Measurements from ENCODE around the gene LRMDA. TPM values are rescaled to one million over a fixed set of nuclear protein-coding genes. Genes with fewer than 3 reads are reported as not detected.

The LRMDA gene
- total RNA-seq, 2 experiments from 2014 or later = not detected

DNA sequence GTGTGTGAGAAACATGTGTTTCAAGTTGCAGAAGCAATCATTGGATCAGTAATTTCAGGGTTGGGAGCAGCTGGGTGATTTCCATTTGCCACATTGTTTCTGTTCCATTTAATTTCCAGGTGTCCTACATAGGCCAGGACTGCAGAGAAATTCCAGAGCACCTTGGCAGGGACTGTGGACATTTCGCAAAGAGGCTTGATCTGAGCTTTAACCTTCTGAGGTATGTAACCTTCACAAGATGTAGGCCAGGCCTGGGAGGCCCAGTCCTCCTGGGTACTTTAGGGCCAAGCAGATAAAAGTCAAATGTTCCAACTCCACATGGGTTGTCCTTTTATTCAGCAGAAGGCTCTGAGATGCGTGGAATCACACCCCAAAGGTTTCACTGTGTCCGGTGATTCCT, 6.9 kb downstream of the LRMDA start:
- no peak overlapping the region for H3K4me3 ChIP-seq (ENCODE audit: low read depth, low read length, poor library complexity, severe bottlenecking)
- ChIA-PET POLR2A (interaction anchor here (0.6 kb wide), 1 partner anchor 11 kb away, joined by 3 read pairs; no protein-coding TSS in a partner anchor), CTCF (ENCODE audit: unreplicated experiment) (no interaction called here)
- no peak overlapping the region for H3K4me2 ChIP-seq (ENCODE audit: low read length)
- DNase-seq (ENCODE audit: low spot score) = no peak
- H3K9me2 ChIP-seq (ENCODE audit: insufficient read depth, low read length) = no peaks in the 10 kb centered on the region
- no peaks in the 10 kb centered on the region for H4K20me1 ChIP-seq (ENCODE audit: insufficient read depth, low read length)
- no peaks in the 10 kb centered on the region for H3K4me1 ChIP-seq (ENCODE audit: insufficient read depth, low read length, poor library complexity, severe bottlenecking)
- TF ChIP-seq, protein P1, sequence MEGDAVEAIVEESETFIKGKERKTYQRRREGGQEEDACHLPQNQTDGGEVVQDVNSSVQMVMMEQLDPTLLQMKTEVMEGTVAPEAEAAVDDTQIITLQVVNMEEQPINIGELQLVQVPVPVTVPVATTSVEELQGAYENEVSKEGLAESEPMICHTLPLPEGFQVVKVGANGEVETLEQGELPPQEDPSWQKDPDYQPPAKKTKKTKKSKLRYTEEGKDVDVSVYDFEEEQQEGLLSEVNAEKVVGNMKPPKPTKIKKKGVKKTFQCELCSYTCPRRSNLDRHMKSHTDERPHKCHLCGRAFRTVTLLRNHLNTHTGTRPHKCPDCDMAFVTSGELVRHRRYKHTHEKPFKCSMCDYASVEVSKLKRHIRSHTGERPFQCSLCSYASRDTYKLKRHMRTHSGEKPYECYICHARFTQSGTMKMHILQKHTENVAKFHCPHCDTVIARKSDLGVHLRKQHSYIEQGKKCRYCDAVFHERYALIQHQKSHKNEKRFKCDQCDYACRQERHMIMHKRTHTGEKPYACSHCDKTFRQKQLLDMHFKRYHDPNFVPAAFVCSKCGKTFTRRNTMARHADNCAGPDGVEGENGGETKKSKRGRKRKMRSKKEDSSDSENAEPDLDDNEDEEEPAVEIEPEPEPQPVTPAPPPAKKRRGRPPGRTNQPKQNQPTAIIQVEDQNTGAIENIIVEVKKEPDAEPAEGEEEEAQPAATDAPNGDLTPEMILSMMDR (conservative IDR thresholded peaks at IDR 0.05; ENCODE audit: low read length) = no peak
- no peak for TF ChIP-seq EZH2phosphoT487 (IDR thresholded peaks at IDR 0.05; ENCODE audit: borderline replicate concordance, low read depth, low read length)
- H3K79me2 ChIP-seq (ENCODE audit: insufficient read depth, low read depth, low read length) = no peaks in the 10 kb centered on the region
- H3K36me3 ChIP-seq (ENCODE audit: insufficient read depth, low read length) = no peaks in the 10 kb centered on the region
- intact Hi-C loops (cut with micrococcal nuclease; ENCODE audit: unreplicated experiment) = no loop called here
- BruUV-seq (replicated peaks) = no TSS peak
- no peak overlapping the region for H2AFZ ChIP-seq (ENCODE audit: low read length)
- H3K27ac ChIP-seq (ENCODE audit: low read depth, low read length, poor library complexity, severe bottlenecking) = no peak overlapping the region
- H3K9me3 ChIP-seq (ENCODE audit: low read length) = 0 out of 2 replicates have a peak, but pooled peaks cover 6% of the 10 kb centered on the region

DNA sequence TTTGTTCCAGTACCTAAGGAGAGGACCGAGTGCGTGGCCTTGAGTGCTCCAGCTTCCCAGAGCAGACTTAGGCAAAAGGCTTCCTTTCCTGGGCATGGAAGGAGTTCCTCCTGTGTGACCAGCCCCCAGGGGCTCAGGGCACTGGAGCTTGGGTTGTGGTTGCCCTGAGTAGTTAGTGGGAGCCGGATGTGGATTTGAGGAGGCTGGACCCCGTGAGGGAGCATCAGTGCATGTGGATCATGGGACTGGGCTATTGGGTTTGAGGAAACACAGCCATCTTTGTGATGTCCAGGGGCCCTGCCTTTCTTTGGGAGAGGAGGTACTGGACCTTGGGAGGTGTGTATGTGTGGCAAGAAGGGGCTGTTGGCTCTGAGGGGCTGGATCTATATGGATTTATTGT, 8.4 kb downstream of the LRMDA start:
- TF ChIP-seq, protein P1 (conservative IDR thresholded peaks at IDR 0.05; ENCODE audit: low read length) = no peak
- no peak overlapping the region for H2AFZ ChIP-seq (ENCODE audit: low read length)

DNA sequence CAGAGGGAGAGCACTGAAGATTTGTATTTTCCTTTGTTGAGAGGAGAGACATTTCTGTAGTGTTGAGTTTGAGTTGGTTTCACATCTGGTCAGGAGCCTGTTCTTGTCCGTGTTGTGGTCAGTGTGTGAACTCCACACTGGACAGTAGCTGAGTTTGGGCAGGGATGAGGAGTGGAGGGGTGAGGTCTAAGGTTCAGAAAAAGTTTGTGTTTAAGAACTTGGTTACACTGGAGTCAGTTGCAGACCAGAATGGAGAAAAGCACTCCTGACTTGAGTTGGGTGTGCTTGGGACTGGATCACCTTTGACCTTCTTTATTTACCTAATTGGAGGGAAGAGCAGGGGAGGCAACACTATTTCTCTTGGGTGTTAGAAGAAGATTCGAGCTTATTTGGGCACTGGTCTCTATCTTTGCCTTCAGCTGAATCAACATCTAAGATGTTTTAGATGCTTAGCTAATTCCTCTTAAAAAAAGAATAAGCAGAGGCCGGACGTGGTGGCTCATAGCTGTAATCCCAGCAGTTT, 8.9 kb downstream of the LRMDA start:
- Histone ChIP-seq H3K4me2 (ENCODE audit: low read length) (no peak overlapping the region), H3K4me3 (ENCODE audit: low read depth, low read length, poor library complexity, severe bottlenecking) (no peak overlapping the region), H2AFZ (ENCODE audit: low read length) (no peak overlapping the region), H3K9me3 (ENCODE audit: low read length) (peaks cover 6% of the 10 kb centered on the region; the same call in 1 of the 2 replicates), H3K27ac (ENCODE audit: low read depth, low read length, poor library complexity, severe bottlenecking) (no peak overlapping the region), H4K20me1 (ENCODE audit: insufficient read depth, low read length) (no peaks in the 10 kb centered on the region), H3K4me1 (ENCODE audit: insufficient read depth, low read length, poor library complexity, severe bottlenecking) (no peaks in the 10 kb centered on the region), H3K79me2 (ENCODE audit: insufficient read depth, low read depth, low read length) (no peaks in the 10 kb centered on the region), H3K9me2 (ENCODE audit: insufficient read depth, low read length) (no peaks in the 10 kb centered on the region), H3K36me3 (ENCODE audit: insufficient read depth, low read length) (no peaks in the 10 kb centered on the region)
- no peak for DNase-seq (ENCODE audit: low spot score)
- ChIA-PET POLR2A (no interaction called here), CTCF (ENCODE audit: unreplicated experiment) (no interaction called here)
- BruUV-seq (replicated peaks) = no TSS peak
- no peak for TF ChIP-seq EZH2phosphoT487 (IDR thresholded peaks at IDR 0.05; ENCODE audit: borderline replicate concordance, low read depth, low read length)
- TF ChIP-seq, protein P1 (conservative IDR thresholded peaks at IDR 0.05; ENCODE audit: low read length) = no peak
- intact Hi-C loops (cut with micrococcal nuclease; ENCODE audit: unreplicated experiment) = no loop called here

More for the DNA sequence above, 8.4 kb downstream of the LRMDA start:
- Histone ChIP-seq H3K27ac (ENCODE audit: low read depth, low read length, poor library complexity, severe bottlenecking) (no peak overlapping the region), H3K36me3 (ENCODE audit: insufficient read depth, low read length) (no peaks in the 10 kb centered on the region), H3K9me2 (ENCODE audit: insufficient read depth, low read length) (no peaks in the 10 kb centered on the region), H3K9me3 (ENCODE audit: low read length) (peaks cover 6% of the 10 kb centered on the region; the same call in 1 of the 2 replicates), H4K20me1 (ENCODE audit: insufficient read depth, low read length) (no peaks in the 10 kb centered on the region), H3K4me3 (ENCODE audit: low read depth, low read length, poor library complexity, severe bottlenecking) (no peak overlapping the region), H3K4me2 (ENCODE audit: low read length) (no peak overlapping the region), H3K79me2 (ENCODE audit: insufficient read depth, low read depth, low read length) (no peaks in the 10 kb centered on the region), H3K4me1 (ENCODE audit: insufficient read depth, low read length, poor library complexity, severe bottlenecking) (no peaks in the 10 kb centered on the region)
- no peak for DNase-seq (ENCODE audit: low spot score)
- no TSS peak for BruUV-seq (replicated peaks)
- CTCF ChIA-PET (ENCODE audit: unreplicated experiment) = no interaction called here
- POLR2A ChIA-PET = no interaction called here
- intact Hi-C loops (cut with micrococcal nuclease; ENCODE audit: unreplicated experiment) = no loop called here

Measured in OCI-LY7 (cell line).